Retina (tissue), 1 donor: ENCODE data around the gene UNC79.
"Not testable (repeated sequence)": the region's sequence is repeated elsewhere in the genome, so short reads cannot be mapped to it uniquely, and the experiment has no call there.

ENCODE experiments used
- DNase-seq: peaks from one replicate; pipeline ENCODE4 v3.0.0-alpha.2; 2016

UNC79 gene

DNA sequence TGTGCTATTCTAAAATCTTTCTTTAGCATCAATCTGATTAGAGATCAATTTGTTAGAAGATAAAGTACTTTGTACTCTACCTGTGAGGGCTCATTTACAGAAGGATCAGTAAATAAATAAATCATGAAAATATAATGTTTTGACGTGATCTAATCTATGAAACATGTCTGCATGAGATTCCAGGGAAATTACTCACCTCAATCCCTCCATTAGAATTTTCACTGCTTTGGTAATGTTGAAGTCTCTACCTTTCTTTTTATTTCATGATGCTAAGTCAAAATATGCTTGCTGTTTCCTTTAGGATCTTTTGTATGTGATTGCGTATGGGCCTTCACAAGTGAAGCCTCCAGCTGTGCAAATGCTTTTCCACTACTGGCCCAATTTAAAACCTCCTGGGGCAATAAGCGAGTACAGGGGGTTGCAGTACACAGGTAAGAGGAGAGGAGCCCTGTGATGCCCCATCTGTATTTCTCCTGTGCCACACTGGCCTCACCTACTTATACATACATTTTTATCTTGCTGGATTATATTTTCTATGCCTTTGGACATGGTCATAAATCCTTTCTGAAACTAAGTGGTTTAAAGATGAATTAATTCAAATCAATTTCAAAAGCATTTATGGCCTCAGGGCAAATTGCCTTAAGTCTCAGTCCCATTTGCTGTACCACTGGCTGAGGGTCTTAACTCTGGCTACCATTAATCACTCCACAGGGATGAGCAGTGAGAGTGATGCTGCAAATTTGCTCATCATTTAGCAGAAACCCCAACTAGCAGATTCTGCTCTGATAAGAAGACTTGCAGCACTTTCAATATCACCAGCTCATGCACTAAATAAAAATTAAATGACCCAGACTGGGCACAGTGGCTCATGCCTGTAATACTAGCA is 66.4 kb downstream of the UNC79 start:
- DNase-seq: peak; percentile 4

DNA sequence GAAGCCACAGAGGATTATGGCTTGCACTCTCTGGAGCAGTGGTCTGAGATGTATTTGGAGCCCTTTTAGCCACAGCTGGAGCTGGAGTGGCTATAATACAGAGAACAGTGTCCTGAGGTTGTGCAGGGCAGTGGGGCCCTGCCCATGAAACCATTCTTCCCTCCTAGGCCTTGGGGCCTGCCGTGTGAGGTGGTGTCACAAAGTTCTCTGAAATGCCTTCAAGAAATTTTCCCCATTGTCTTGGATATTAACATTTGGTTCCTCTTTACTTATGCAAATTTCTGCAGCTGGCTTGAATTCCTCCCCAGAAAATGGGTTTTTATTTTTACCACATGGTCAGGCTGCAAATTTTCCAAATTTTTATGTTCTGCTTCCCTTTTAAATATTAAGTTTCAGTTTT is 79.3 kb downstream of the UNC79 start:
- no peak for DNase-seq

GRCh38 chr14:93511001-93511400 is 80.3 kb downstream of the UNC79 start:
- DNase-seq: no peak

DNA sequence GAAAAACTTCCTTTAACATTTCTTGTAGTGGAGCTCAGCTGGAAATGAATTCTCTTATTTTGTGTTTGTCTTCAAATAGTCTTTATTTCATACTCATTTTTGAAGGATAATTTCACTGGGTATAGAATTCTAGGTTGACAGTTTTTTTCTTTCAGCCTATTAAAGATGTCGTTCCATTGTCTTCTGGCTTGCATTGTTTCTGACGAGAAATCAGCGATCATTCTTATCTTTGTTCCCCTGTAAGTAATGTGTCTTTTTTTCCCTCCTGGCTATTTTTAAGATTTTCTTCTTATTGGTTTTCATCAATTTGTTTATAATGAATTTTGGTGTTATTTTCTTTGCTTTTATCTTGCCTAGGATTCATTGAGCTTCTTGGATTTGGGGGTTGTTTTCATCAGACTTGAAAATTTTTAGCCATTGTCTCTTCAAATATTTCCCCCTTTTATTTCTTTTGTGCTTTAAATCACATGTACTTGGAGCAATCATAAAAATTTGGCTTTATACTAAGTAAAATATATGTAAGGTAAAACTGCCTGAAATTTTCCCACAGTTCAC is 89.4 kb downstream of the UNC79 start:
- DNase-seq: no peak

DNA sequence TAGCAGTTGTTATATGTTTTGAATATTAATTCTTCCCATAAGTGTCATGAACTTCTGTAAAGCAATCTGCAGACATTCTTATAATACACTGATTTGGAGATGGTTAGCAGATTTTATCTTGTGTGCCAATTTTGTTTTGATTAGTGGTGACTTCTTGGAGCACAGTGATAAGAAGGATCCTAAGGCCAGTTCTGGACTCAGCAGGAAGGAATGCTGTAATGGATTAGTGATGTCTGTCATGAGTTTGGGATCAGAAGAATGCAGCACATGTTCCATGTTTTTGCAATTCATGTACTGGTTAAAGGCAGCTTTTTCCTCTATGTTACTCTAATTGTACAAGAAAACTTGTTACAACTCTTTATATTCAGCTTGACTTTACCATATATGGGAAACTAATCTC is 91.5 kb downstream of the UNC79 start:
- DNase-seq: no peak

- DNase-seq: not testable (repeated sequence)
Measured at GRCh38 chr14:93525216-93525615, 94.5 kb downstream of the UNC79 start.

DNA sequence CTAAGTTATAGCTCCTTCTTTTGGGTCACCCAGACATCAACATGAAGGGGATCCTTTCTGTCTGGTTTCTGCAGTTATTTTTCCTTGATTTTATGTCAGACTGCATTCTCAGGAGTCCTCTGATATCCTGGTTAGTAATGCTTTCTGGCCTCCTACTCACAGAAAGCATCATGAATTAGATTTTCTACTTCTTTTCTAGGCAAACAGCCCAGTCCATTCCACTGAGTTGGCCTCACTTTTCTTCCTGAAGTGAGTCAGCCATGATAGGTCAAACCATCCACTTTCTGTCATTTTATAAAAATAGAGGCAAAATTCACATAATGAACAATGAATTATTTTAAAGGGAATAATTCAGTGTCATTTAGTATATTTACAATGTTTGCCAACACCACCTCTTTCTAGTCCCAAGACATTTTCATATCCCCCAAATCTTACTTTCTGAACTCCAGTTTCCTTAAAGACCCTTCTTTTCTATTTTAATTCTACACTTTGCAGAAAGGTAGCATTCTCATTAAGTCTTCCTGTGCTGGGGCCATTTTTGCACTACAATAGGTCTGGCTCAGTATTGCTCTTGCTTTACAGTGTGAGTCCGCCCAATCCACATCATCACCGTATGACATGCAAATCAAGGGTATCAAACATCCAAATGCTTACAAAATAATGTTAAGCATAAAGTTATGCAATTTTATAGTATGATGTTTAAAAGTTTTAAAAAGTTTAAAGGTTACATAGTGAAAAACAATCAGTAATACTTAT is 95.1 kb downstream of the UNC79 start:
- DNase-seq: no peak

GRCh38 chr14:93527203-93527607 is 96.5 kb downstream of the UNC79 start:
- no peak for DNase-seq

GRCh38 chr14:93528884-93529558 is 98.3 kb downstream of the UNC79 start:
- DNase-seq: no peak

- no peak for DNase-seq
Measured at GRCh38 chr14:93531644-93532043, 100.9 kb downstream of the UNC79 start.

DNA sequence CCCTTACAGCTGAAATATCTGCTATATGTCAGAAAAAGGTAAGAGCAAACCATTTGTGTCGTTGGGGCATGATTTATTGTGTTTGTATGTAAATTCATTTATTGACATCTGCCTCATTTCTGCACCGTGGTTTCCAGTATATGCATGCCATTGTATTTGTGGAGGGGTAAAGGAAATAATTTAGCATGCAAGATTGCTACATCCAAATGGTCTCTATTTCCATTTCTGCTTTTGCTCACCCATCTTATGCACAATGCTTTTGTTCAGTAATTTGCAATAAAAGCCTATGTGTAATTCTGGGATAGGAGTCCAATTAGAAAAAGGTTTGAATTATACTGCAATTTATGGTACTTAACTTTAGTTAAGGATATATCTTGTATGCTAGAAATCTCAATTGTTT is 101.8 kb downstream of the UNC79 start:
- DNase-seq: no peak

DNA sequence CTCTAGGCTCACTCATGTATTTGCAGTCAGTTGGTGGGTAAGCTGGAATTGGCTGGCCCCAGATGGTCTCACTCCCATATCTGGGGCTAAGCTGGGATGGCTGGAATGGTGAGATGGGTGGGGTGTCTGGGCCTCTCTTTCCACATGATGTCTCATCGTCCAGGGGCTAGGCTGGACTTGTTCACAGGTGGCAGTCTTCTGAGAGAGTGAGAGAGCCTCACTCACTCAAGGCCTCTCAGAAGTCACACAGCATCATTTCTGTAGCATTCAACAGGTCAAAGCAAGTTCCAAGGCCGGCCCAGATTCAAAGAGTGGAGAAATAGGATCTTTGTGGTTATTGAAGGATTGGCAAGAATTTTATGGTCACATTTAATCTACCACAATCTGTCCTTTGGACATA is 102.7 kb downstream of the UNC79 start:
- DNase-seq: no peak

GRCh38 chr14:93533842-93534241 is 103.1 kb downstream of the UNC79 start:
- no peak for DNase-seq

DNA sequence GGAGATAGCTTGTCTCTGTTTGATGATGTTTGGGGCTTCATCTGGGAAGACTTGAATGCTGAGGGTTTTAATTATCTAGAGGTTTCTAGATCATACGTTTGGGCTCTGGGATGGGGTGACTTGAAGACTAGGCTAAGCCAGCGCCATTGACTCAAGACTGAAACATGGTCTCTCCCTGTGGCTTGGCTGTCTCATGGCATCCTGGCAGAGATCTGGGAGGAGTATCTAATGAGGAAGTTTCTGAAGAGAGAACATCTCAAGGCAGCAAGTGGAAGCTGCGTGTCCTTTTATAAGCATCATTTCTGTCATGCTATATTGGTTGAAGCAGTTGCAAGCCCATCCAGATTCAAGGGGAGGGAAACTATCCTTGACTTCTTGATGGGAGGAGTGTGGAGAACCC is 104.8 kb downstream of the UNC79 start:
- no peak for DNase-seq

- DNase-seq: no peak
Measured at GRCh38 chr14:93536945-93537344, 106.2 kb downstream of the UNC79 start.

- DNase-seq: no peak
Measured at GRCh38 chr14:93537951-93538350, 107.2 kb downstream of the UNC79 start.

DNA sequence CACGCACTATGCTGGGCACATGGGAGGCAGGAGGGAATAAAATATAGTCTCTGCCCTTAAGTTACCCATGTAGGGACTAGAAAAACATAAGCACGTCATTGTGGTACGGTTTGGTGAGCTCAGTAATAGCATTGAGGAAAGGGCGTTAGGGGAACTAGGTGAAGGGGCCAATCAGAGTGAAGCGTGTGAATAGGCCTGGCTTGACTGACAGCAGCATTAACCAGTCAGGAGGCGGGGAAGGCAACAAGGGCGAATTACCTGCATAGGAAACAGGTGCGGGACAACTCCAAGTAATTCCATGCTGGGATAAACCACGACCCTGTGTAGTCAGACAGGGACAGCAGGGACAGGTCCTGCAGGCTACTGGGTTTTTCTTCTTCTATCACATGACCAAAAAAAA is 107.7 kb downstream of the UNC79 start:
- no peak for DNase-seq

- DNase-seq: no peak
Measured at GRCh38 chr14:93540235-93540634, 109.5 kb downstream of the UNC79 start.

DNA sequence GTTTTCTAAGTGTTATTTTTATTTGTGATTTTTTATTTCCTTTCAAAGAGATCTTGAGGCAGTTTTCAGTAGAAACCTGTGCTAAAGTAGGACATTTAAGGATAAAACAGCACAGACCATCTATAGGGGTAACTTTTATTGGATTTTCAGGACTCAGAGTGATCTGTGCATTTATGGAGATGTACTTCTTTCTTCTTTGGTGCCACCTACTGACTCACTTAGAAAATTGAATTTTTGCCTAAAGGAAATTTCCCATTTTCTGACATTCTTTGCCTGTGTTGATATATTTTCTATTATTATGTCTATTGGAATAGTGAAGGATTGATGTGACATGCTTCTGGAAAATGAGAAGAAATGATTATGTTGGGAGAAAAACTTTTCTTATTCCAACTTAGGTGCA is 113.0 kb downstream of the UNC79 start:
- no peak for DNase-seq

- DNase-seq: no peak
Measured at GRCh38 chr14:93544212-93544611, 113.5 kb downstream of the UNC79 start.

GRCh38 chr14:93546642-93547041 is 115.9 kb downstream of the UNC79 start:
- no peak for DNase-seq

DNA sequence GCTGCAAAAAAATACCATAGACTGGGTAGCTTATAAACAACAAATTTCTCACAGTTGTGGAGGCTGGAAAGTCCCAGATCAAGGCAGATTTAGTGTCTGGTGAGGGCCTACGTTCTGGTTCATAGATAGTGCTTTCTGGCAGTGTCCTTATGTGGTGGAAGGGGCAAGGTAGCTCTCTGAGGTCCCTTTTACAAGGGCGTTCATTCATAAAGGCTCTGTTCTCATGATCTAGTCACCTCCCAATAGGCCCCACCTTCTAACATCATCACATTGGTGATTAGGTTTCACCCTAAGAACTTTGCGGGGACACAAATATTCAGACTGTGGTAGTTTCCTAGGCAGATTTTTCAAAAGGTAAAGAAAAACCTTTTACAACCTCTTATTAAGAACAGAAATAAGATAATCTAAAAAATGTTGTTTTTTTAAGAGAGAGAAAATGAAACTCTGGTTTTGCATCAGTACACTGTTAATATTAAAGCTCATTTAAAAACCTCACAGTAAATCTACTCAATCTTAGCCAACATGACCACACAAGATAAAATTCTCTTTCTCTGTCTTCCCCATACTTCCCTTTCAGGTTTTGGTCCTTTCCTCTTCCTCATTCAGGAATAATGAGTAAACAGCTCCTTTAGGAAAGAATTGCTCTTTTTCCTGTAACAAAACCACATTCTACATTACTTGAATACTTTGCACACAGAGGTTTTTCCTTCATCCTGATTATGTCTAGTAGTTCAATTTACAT is 117.5 kb downstream of the UNC79 start:
- no peak for DNase-seq

DNA sequence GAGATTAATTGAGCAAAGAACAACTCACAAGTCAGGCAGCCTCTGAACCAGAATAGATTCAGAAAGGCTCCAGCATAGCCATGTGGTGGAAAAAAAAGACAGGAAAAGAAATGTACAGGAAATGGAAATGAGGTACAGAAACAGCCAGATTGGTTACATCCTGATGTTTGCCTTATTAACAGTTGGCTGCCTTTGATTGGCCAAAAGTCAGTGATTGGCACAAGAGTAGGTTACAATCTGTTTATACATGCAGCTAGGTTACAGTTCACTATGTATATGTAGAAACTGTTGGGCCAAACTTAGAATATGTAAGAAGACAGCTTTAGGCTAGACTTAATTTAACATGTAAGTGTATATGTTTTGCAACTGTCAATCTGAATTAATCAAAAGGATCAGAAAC is 118.9 kb downstream of the UNC79 start:
- DNase-seq: no peak
